Measurements from ENCODE around the gene CX3CR1. TPM values are rescaled to one million over a fixed set of nuclear protein-coding genes. Genes with fewer than 3 reads are reported as not detected.

Gene CX3CR1
- polyA plus RNA-seq, 1 donor from 2014 or later, result not detected

DNA sequence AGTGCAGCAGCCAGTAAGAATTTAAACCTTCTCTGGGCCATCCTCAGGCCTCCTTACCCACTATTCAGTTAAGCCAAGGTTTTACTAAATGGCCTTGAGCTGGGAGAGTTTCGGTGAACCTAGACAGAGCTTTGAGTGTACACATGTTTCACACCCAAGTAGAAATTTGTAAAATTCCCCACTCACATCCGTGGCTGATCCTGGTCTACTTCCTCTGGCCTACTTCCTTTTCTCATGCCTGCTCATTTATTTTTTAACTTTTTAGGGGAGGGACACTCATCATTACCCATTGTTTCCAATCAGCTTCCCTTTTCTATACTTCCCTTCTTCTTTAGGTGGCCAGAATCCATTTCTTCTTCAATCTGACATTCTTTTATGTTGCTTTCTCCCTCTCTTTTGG, 7.6 kb downstream of the CX3CR1 start:
- Histone ChIP-seq H3K36me3 (ENCODE audit: insufficient read depth, low read length) (no peaks in the 10 kb centered on the region), H3K4me2 (ENCODE audit: low read length) (no peak overlapping the region), H3K79me2 (replicated peaks; ENCODE audit: insufficient read depth, low read length) (no peaks in the 10 kb centered on the region), H3K4me3 (ENCODE audit: low read length) (no peak overlapping the region), H2AFZ (ENCODE audit: low read depth, low read length) (no peak overlapping the region), H3K27ac (ENCODE audit: low read length) (no peak overlapping the region), H4K20me1 (ENCODE audit: insufficient read depth) (no peaks in the 10 kb centered on the region), H3K9ac (ENCODE audit: low read length) (no peak overlapping the region), H3F3A (ENCODE audit: insufficient read depth, low read length, poor library complexity, severe bottlenecking) (no peaks in the 10 kb centered on the region), H3K9me3 (ENCODE audit: low read length) (no peaks in the 10 kb centered on the region), H3K9me2 (ENCODE audit: insufficient read depth, low read length) (no peaks in the 10 kb centered on the region), H3K27me3 (ENCODE audit: insufficient read depth, low read depth, low read length) (no peaks in the 10 kb centered on the region)
- TF ChIP-seq REST (IDR thresholded peaks at IDR 0.05; ENCODE audit: borderline replicate concordance), result no peak
- TF ChIP-seq TAF1 (IDR thresholded peaks at IDR 0.05; ENCODE audit: low read depth), result no peak
- TF ChIP-seq, protein P1, sequence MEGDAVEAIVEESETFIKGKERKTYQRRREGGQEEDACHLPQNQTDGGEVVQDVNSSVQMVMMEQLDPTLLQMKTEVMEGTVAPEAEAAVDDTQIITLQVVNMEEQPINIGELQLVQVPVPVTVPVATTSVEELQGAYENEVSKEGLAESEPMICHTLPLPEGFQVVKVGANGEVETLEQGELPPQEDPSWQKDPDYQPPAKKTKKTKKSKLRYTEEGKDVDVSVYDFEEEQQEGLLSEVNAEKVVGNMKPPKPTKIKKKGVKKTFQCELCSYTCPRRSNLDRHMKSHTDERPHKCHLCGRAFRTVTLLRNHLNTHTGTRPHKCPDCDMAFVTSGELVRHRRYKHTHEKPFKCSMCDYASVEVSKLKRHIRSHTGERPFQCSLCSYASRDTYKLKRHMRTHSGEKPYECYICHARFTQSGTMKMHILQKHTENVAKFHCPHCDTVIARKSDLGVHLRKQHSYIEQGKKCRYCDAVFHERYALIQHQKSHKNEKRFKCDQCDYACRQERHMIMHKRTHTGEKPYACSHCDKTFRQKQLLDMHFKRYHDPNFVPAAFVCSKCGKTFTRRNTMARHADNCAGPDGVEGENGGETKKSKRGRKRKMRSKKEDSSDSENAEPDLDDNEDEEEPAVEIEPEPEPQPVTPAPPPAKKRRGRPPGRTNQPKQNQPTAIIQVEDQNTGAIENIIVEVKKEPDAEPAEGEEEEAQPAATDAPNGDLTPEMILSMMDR (IDR thresholded peaks at IDR 0.05; ENCODE audit: poor library complexity, severe bottlenecking), result no peak
- no peak for TF ChIP-seq POLR2AphosphoS5 (IDR thresholded peaks at IDR 0.05)
- no peak for TF ChIP-seq SMC3 (conservative IDR thresholded peaks at IDR 0.05; ENCODE audit: poor library complexity)
- TF ChIP-seq RAD21 (conservative IDR thresholded peaks at IDR 0.05), result no peak
- no peak for TF ChIP-seq EP300 (conservative IDR thresholded peaks at IDR 0.05; ENCODE audit: poor library complexity, severe bottlenecking)

DNA sequence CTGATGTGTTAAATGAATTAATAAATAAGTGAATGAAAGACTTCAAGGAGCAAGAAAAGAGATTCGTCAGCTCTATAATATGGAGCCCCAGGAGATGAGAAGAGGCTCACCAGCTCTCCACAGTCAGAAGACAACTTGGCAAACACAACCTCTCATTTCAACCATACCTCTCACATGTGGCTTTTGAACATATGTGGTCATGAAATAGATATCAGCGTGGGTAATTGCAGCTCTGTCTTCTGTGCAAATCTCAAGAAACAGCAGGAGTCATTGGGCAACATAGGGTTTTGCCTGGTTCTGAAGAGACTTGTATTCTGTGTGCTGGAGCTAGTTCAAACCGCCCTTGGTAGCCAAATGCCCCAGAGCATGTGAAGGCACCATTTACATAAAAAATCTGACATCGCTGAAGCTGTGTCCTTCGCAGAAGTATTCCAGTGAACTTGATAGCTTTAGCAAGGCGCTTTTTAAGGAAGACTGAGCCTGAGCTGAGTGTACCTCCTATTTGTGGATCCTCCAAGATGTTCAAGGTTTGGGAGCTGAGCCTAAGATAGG, 8.4 kb downstream of the CX3CR1 start:
- Histone ChIP-seq H3K27ac (ENCODE audit: low read length) (no peak overlapping the region), H3F3A (ENCODE audit: insufficient read depth, low read length, poor library complexity, severe bottlenecking) (no peaks in the 10 kb centered on the region)
- TF ChIP-seq POLR2AphosphoS5 (IDR thresholded peaks at IDR 0.05) (no peak), EZH2 (IDR thresholded peaks at IDR 0.05; ENCODE audit: borderline replicate concordance, insufficient read depth, low read length, poor library complexity, severe bottlenecking) (no peak), MXI1 (conservative IDR thresholded peaks at IDR 0.05; ENCODE audit: poor library complexity, severe bottlenecking) (no peak), RAD21 (conservative IDR thresholded peaks at IDR 0.05) (no peak), EP300 (conservative IDR thresholded peaks at IDR 0.05; ENCODE audit: poor library complexity, severe bottlenecking) (no peak), SMC3 (conservative IDR thresholded peaks at IDR 0.05; ENCODE audit: poor library complexity) (no peak), REST (IDR thresholded peaks at IDR 0.05; ENCODE audit: borderline replicate concordance) (no peak), TAF1 (IDR thresholded peaks at IDR 0.05; ENCODE audit: low read depth) (no peak)
- TF ChIP-seq, protein P1 (IDR thresholded peaks at IDR 0.05; ENCODE audit: poor library complexity, severe bottlenecking), result no peak

More for the DNA sequence above, 8.4 kb downstream of the CX3CR1 start:
- Histone ChIP-seq H4K20me1 (ENCODE audit: insufficient read depth) (no peaks in the 10 kb centered on the region), H3K9me2 (ENCODE audit: insufficient read depth, low read length) (no peaks in the 10 kb centered on the region), H3K4me3 (ENCODE audit: low read length) (no peak overlapping the region), H3K9me3 (ENCODE audit: low read length) (no peaks in the 10 kb centered on the region), H3K4me2 (ENCODE audit: low read length) (no peak overlapping the region), H3K27me3 (ENCODE audit: insufficient read depth, low read depth, low read length) (no peaks in the 10 kb centered on the region), H2AFZ (ENCODE audit: low read depth, low read length) (no peak overlapping the region), H3K9ac (ENCODE audit: low read length) (no peak overlapping the region), H3K36me3 (ENCODE audit: insufficient read depth, low read length) (no peaks in the 10 kb centered on the region), H3K79me2 (replicated peaks; ENCODE audit: insufficient read depth, low read length) (no peaks in the 10 kb centered on the region)

Measured in neural cell (in vitro differentiated cells).